ENCODE measurements around the gene OR4P4. TPM values are rescaled to one million over a fixed set of nuclear protein-coding genes. Genes with fewer than 3 reads are reported as not detected.

OR4P4 gene
- total and polyA plus RNA-seq, 2 donors (not counting 3 experiments of a cell fraction or from before 2014, with no cell fraction given) = not detected

GRCh38 chr11:55652560-55652959 is 17.6 kb downstream of the OR4P4 start:
- no peaks in the 10 kb centered on the region for H3K79me2 ChIP-seq (ENCODE audit: control insufficient read depth, insufficient read depth, low read length)
- peaks cover 13% of the 10 kb centered on the region for H3K9me3 ChIP-seq (replicated peaks; ENCODE audit: control insufficient read depth, insufficient read depth, low read length)
- no peaks in the 10 kb centered on the region for H3K9me1 ChIP-seq (replicated peaks; ENCODE audit: control insufficient read depth, extremely low read depth, insufficient read depth, low read length)
- H3K9ac ChIP-seq (replicated peaks; ENCODE audit: extremely low read depth, insufficient read depth, low read length) = no peak overlapping the region
- no peak overlapping the region for H3K27ac ChIP-seq (ENCODE audit: insufficient read depth, low read depth, low read length)
- no peak overlapping the region for H3K4me2 ChIP-seq (ENCODE audit: insufficient read depth, low read length)
- no peaks in the 10 kb centered on the region for H3K27me3 ChIP-seq (ENCODE audit: control insufficient read depth in 2 of 2, insufficient read depth in 2 of 2, low read length in 2 of 2)
- DNase-seq (ENCODE audit: low read depth, low spot score) = no peak
- BruUV-seq (replicated peaks) = no TSS peak
- TF ChIP-seq POLR2AphosphoS5 (IDR thresholded peaks at IDR 0.05; ENCODE audit: insufficient read depth, low read depth, low read length) (no peak), GATA2 (IDR thresholded peaks at IDR 0.05; ENCODE audit: insufficient read depth, insufficient read length, low read depth, low read length) (no peak), CTCF (IDR thresholded peaks at IDR 0.05; ENCODE audit: extremely low read depth in 1 of 2, insufficient read depth in 1 of 2, low read depth in 1 of 2, low read length in 2 of 2) (no peak), MAX (IDR thresholded peaks at IDR 0.05; ENCODE audit: insufficient read depth, insufficient read length) (no peak), JUN (IDR thresholded peaks at IDR 0.05; ENCODE audit: borderline replicate concordance, insufficient read depth, insufficient read length, low read depth) (no peak), POLR2A (IDR thresholded peaks at IDR 0.05; ENCODE audit: low read depth, low read length) (no peak), EZH2 (IDR thresholded peaks at IDR 0.05; ENCODE audit: borderline replicate concordance, low read depth, low read length, severe bottlenecking) (no peak), FOS (IDR thresholded peaks at IDR 0.05; ENCODE audit: borderline replicate concordance, insufficient read depth, low read length) (no peak), MYC (IDR thresholded peaks at IDR 0.05; ENCODE audit: low read depth, low read length) (no peak)
- ChIA-PET CTCF (no interaction called here), POLR2A (no interaction called here)
- no peak overlapping the region for H2AFZ ChIP-seq (ENCODE audit: low read depth, low read length)
- H4K20me1 ChIP-seq (replicated peaks; ENCODE audit: control insufficient read depth, extremely low read depth, insufficient read depth, low read length) = no peaks in the 10 kb centered on the region
- no peaks in the 10 kb centered on the region for H3K36me3 ChIP-seq (ENCODE audit: control insufficient read depth in 2 of 2, extremely low read depth in 1 of 2, insufficient read depth in 2 of 2, low read length in 2 of 2)
- no peak overlapping the region for H3K4me3 ChIP-seq (replicated peaks in 1 of 3; ENCODE audit: insufficient read depth in 1 of 3, low read depth in 1 of 3, low read length in 3 of 3)
- no peaks in the 10 kb centered on the region for H3K4me1 ChIP-seq (ENCODE audit: control insufficient read depth, extremely low read depth, insufficient read depth, low read length)
- dilution Hi-C loops (cut with MboI; ENCODE audit: extremely low pct_ligation_motif_present, low sequenced_read_pairs) (no loop called here), intact Hi-C loops (cut with micrococcal nuclease) (no loop called here)
- no peak for FAIRE-seq

Measured in endothelial cell of umbilical vein (primary cell).